C4-2B (cell line): ENCODE measurements around the gene DSCAML1.

Experiments
- CTCF ChIP-seq: fragments of 450-650 bp; conservative IDR thresholded peaks from 2 replicates; pipeline ENCODE4 v1.5.1; 2017; ENCODE audit warnings: mild to moderate bottlenecking
- ZFX ChIP-seq: fragments of 450-650 bp; IDR thresholded peaks from 2 replicates; pipeline ENCODE4 v1.6.1; 2017

- TF ChIP-seq CTCF (no peak), ZFX (no peak)
These were observed 31.9 kb downstream of the DSCAML1 start for GRCh38 chr11:117765068-117765467.
